Endothelial cell of umbilical vein (primary cell): ENCODE measurements around the gene SSR4. TPM values are rescaled to one million over a fixed set of nuclear protein-coding genes. Genes with fewer than 3 reads are reported as not detected.
A peak's percentile ranks its signal among the peaks of the same experiment; 100 is the strongest.

Source experiments
- BruUV-seq: library from RNA; stranded (reverse); fragments of 400-500 nt; replicated peaks from 2 replicates; lab custom pipeline; 2021; lab: Mats Ljungman, UMichigan
- CTCF ChIA-PET: fragments of 300-600, 350-600 bp; sonication (Branson Sonifier 250); formaldehyde crosslinking; loops from one replicate; lab custom pipeline; 2021; ENCODE audit warnings: antibody characterized with exemption, inconsistent platforms; lab: Charles Lee
- POLR2A ChIA-PET: fragments of 300-600, 350-600 bp; sonication (Branson Sonifier 250); formaldehyde crosslinking; loops from one replicate; lab custom pipeline; 2021; ENCODE audit warnings: antibody characterized with exemption, inconsistent platforms; lab: Charles Lee
- DNase-seq: peaks from one replicate; pipeline ENCODE4 v3.0.0-alpha.2; 2011; ENCODE audit warnings: low read depth, low spot score
- FAIRE-seq: peaks from 2 replicates; lab custom pipeline; 2011; peaks lifted over from hg19 to GRCh38; lab: Jason Lieb, UNC
- H2AFZ ChIP-seq: 2 replicates; pipeline ENCODE4 v1.6.0; 2012; ENCODE audit warnings: low read depth, low read length, control low read depth, inconsistent platforms
- H3K27ac ChIP-seq: 2 replicates; pipeline ENCODE4 v1.5.1; 2011; ENCODE audit warnings: low read depth, mild to moderate bottlenecking, control low read depth, low read length, moderate library complexity; ENCODE audit not compliant: insufficient read depth
- H3K27me3 ChIP-seq, 2 experiments: 2 replicates each; pipeline versions ENCODE4 v1.6.0 to v1.6.1; 2011; ENCODE audit warnings: low read length in 2 of 2, mixed read lengths in 1 of 2; ENCODE audit not compliant: control insufficient read depth in 2 of 2, insufficient read depth in 2 of 2
- H3K36me3 ChIP-seq, 2 experiments: 2 replicates in 1 of 2; 3 replicates in 1 of 2; pipeline ENCODE4 v1.5.1; 2011; ENCODE audit warnings: low read length in 2 of 2, mild to moderate bottlenecking in 1 of 2, moderate library complexity in 1 of 2; ENCODE audit not compliant: control insufficient read depth in 2 of 2, insufficient read depth in 2 of 2; ENCODE audit errors: extremely low read depth in 1 of 2
- H3K4me1 ChIP-seq: 3 replicates; pipeline ENCODE4 v1.5.1; 2011; ENCODE audit warnings: mild to moderate bottlenecking, low read length; ENCODE audit not compliant: control insufficient read depth, insufficient read depth; ENCODE audit errors: extremely low read depth
- H3K4me2 ChIP-seq: 2 replicates; pipeline ENCODE4 v1.6.1; 2011; ENCODE audit warnings: low read length, control low read depth, mixed read lengths; ENCODE audit not compliant: insufficient read depth
- H3K4me3 ChIP-seq, 3 experiments: fragments of 200-600 bp in 1 of 3; sonication (generic), shearing (Covaris generic) in 1 of 3; replicated peaks in 1 of 3; 2 replicates each; pipeline ENCODE4 v1.5.1; 2011 to 2016; ENCODE audit warnings: control low read depth in 3 of 3, low read length in 3 of 3, mild to moderate bottlenecking in 2 of 3, inconsistent platforms in 1 of 3, low read depth in 1 of 3, moderate library complexity in 1 of 3; ENCODE audit not compliant: insufficient read depth in 1 of 3
- H3K79me2 ChIP-seq: 2 replicates; pipeline ENCODE4 v1.6.0; 2012; ENCODE audit warnings: low read length, inconsistent platforms; ENCODE audit not compliant: control insufficient read depth, insufficient read depth
- H3K9ac ChIP-seq: replicated peaks from 2 replicates; pipeline ENCODE3; 2011; ENCODE audit warnings: low read length, control low read depth; ENCODE audit not compliant: insufficient read depth; ENCODE audit errors: extremely low read depth
- H3K9me1 ChIP-seq: replicated peaks from 3 replicates; pipeline ENCODE4 v1.6.0; 2011; ENCODE audit warnings: mild to moderate bottlenecking, low read length; ENCODE audit not compliant: control insufficient read depth, insufficient read depth; ENCODE audit errors: extremely low read depth
- H3K9me3 ChIP-seq: replicated peaks from 2 replicates; pipeline ENCODE4 v1.5.1; 2012; ENCODE audit warnings: low read length, inconsistent platforms; ENCODE audit not compliant: control insufficient read depth, insufficient read depth
- H4K20me1 ChIP-seq: replicated peaks from 2 replicates; pipeline ENCODE3; 2011; ENCODE audit warnings: mild to moderate bottlenecking, low read length; ENCODE audit not compliant: control insufficient read depth, insufficient read depth; ENCODE audit errors: extremely low read depth
- CTCF ChIP-seq, 2 donors: IDR thresholded peaks; 1 replicate in 1 of 2; 2 replicates in 1 of 2; pipeline ENCODE4 v1.5.1; 2011; ENCODE audit warnings: low read length in 2 of 2, mild to moderate bottlenecking in 2 of 2, moderate library complexity in 2 of 2, control low read depth in 1 of 2, inconsistent platforms in 1 of 2, low read depth in 1 of 2; ENCODE audit not compliant: insufficient read depth in 1 of 2; ENCODE audit errors: extremely low read depth in 1 of 2
- EZH2 ChIP-seq: IDR thresholded peaks from 2 replicates; pipeline ENCODE4 v1.6.1; 2012; ENCODE audit warnings: borderline replicate concordance, low read depth, mild to moderate bottlenecking, moderate library complexity, low read length, inconsistent platforms; ENCODE audit not compliant: severe bottlenecking
- FOS ChIP-seq: IDR thresholded peaks from 2 replicates; pipeline ENCODE4 v1.6.1; 2011; ENCODE audit warnings: mild to moderate bottlenecking, low read length, moderate library complexity, borderline replicate concordance; ENCODE audit not compliant: insufficient read depth
- GATA2 ChIP-seq: IDR thresholded peaks from 2 replicates; pipeline ENCODE4 v1.7.0; 2011; ENCODE audit warnings: low read depth, mild to moderate bottlenecking, moderate library complexity, mixed read lengths, low read length; ENCODE audit not compliant: insufficient read length, insufficient read depth
- JUN ChIP-seq: IDR thresholded peaks from 2 replicates; pipeline ENCODE4 v1.6.1; 2011; ENCODE audit warnings: borderline replicate concordance, low read depth; ENCODE audit not compliant: insufficient read length, insufficient read depth
- MYC ChIP-seq: IDR thresholded peaks from one replicate; pipeline ENCODE4 v1.6.1; 2011; ENCODE audit warnings: mild to moderate bottlenecking, low read depth, low read length
- POLR2A ChIP-seq: IDR thresholded peaks from 2 replicates; pipeline ENCODE4 v1.6.1; 2012; ENCODE audit warnings: low read depth, mild to moderate bottlenecking, control low read depth, low read length
- POLR2AphosphoS5 ChIP-seq: IDR thresholded peaks from 2 replicates; pipeline ENCODE4 v1.6.1; 2012; ENCODE audit warnings: low read depth, mild to moderate bottlenecking, control low read depth, low read length, moderate library complexity; ENCODE audit not compliant: insufficient read depth
- dilution Hi-C: fragments of 300-500 bp; cut with MboI; formaldehyde crosslinking; loops from one replicate; pipeline ENCODE4 v1.15.0; 2019; ENCODE audit warnings: low sequenced_read_pairs; ENCODE audit not compliant: extremely low pct_ligation_motif_present
- intact Hi-C: fragments of 100-400 bp; cut with micrococcal nuclease; formaldehyde crosslinking; loops from one replicate; pipeline ENCODE4 v1.10.0; 2022
- polyA plus RNA-seq, 4 experiments: library from polyadenylated mRNA; depleted of rRNA in 3 of 4; stranded (reverse) in 3 of 4; unstranded in 1 of 4; fragments of >200 nt; gene quantifications; 2 replicates each; pipeline versions ENCODE4 v1.2.1 to v1.2.3, GENCODE V29; 2011 to 2012; ENCODE audit warnings: missing spikeins in 1 of 4
- total RNA-seq: library from RNA; stranded (reverse); gene quantifications from 2 replicates; pipeline ENCODE4 v1.2.3, GENCODE V29; 2021

The SSR4 gene
- total and polyA plus RNA-seq, 2 donors (not counting 3 experiments of a cell fraction or from before 2014, with no cell fraction given): 235 to 732 TPM

- H3K9ac ChIP-seq: no peak overlapping the region
- POLR2A ChIA-PET: no interaction called here
- no peak overlapping the region for H3K27ac ChIP-seq
- H4K20me1 ChIP-seq: no peaks in the 10 kb centered on the region
- H3K9me3 ChIP-seq: no peaks in the 10 kb centered on the region
- FAIRE-seq: no peak
- peaks cover 0 to 16% of the 10 kb centered on the region in 2 experiments for H3K36me3 ChIP-seq
- CTCF ChIA-PET: no interaction called here
- no peaks in the 10 kb centered on the region for H3K27me3 ChIP-seq
- H3K79me2 ChIP-seq: peaks cover 19% of the 10 kb centered on the region
- no peaks in the 10 kb centered on the region for H3K9me1 ChIP-seq
- intact Hi-C loops (no loop called here), dilution Hi-C loops (no loop called here)
- H3K4me2 ChIP-seq: no peak overlapping the region
- TF ChIP-seq EZH2 (no peak), POLR2A (peak; percentile 29), MYC (no peak), FOS (no peak), JUN (no peak), POLR2AphosphoS5 (peak; percentile 21), GATA2 (no peak), CTCF (IDR thresholded peaks at IDR 0.05; ENCODE audit: extremely low read depth in 1 of 2, insufficient read depth in 1 of 2, low read depth in 1 of 2, low read length in 2 of 2) (no peak)
- DNase-seq: no peak
- H3K4me3 ChIP-seq: no peak overlapping the region
- no peak overlapping the region for H2AFZ ChIP-seq
- H3K4me1 ChIP-seq: peaks cover 9% of the 10 kb centered on the region
- no TSS peak for BruUV-seq
These were observed 5.8 kb downstream of the SSR4 start for GRCh38 chrX:153800177-153800722.
